Hindlimb muscle (tissue), 1 donor: ENCODE measurements around the gene SPHK1. TPM values are rescaled to one million over a fixed set of nuclear protein-coding genes. Genes with fewer than 3 reads are reported as not detected.

Experiments
- DNase-seq: peaks from one replicate; pipeline ENCODE4 v3.0.0-alpha.2; 2013
- polyA plus RNA-seq: library from polyadenylated mRNA; unstranded; fragments of 120-200 nt; gene quantifications from one replicate; pipeline ENCODE4 v1.2.1, GENCODE V29; 2013; ENCODE audit not compliant: insufficient read length

Gene SPHK1
- polyA plus RNA-seq, 1 donor, result 2.3 TPM

- no peak for DNase-seq
These were observed 21.1 kb upstream of the SPHK1 start for GRCh38 chr17:76363107-76363842.

- DNase-seq, result no peak
These were observed 19.0 kb upstream of the SPHK1 start for GRCh38 chr17:76365256-76365903.

- no peak for DNase-seq
These were observed 18.2 kb upstream of the SPHK1 start for GRCh38 chr17:76366247-76366646.

- no peak for DNase-seq
These were observed 16.8 kb upstream of the SPHK1 start for GRCh38 chr17:76367642-76368041.

- no peak for DNase-seq
These were observed 15.9 kb upstream of the SPHK1 start for GRCh38 chr17:76368545-76368944.

- DNase-seq, result no peak
These were observed 15.0 kb upstream of the SPHK1 start for GRCh38 chr17:76369379-76369778.

- no peak for DNase-seq
These were observed 14.6 kb upstream of the SPHK1 start for GRCh38 chr17:76369804-76370203.

GRCh38 chr17:76370261-76370993 lies 14.0 kb upstream of the SPHK1 start:
- no peak for DNase-seq

GRCh38 chr17:76371656-76372628 lies 12.5 kb upstream of the SPHK1 start:
- DNase-seq, result no peak

- no peak for DNase-seq
These were observed 7.9 kb upstream of the SPHK1 start for GRCh38 chr17:76376318-76377133.

- no peak for DNase-seq
These were observed 5.7 kb upstream of the SPHK1 start for GRCh38 chr17:76378548-76379274.

GRCh38 chr17:76379275-76379641 lies 5.2 kb upstream of the SPHK1 start:
- no peak for DNase-seq

- DNase-seq, result no peak
These were observed 4.6 kb upstream of the SPHK1 start for GRCh38 chr17:76379646-76380376.

- DNase-seq, result no peak
These were observed 2.6 kb upstream of the SPHK1 start for GRCh38 chr17:76381633-76382350.

- no peak for DNase-seq
These were observed 2.0 kb upstream of the SPHK1 start for GRCh38 chr17:76382351-76382802.

GRCh38 chr17:76382803-76383545 lies 1.4 kb upstream of the SPHK1 start:
- no peak for DNase-seq

- no peak for DNase-seq
These were observed 725 bp upstream of the SPHK1 start for GRCh38 chr17:76383546-76384221.
